Body of pancreas (tissue), 4 donors: Measurements from ENCODE around the gene FBXL15.

ENCODE experiments used
- POLR2A ChIP-seq, 3 donors: fragments of 450-650 bp; IDR thresholded peaks; one replicate each; pipeline ENCODE4 v1.6.1; 2016; ENCODE audit warnings: antibody characterized with exemption in 3 of 3, mild to moderate bottlenecking in 2 of 3
- TF ChIP-seq, protein P1 (sequence below), 7 experiments: fragments of 450-650 bp in 4 of 7; fragments of 200-600 bp in 3 of 7; sonication (generic) in 3 of 7; IDR thresholded peaks; one replicate each; pipeline ENCODE4 v1.5.1; 2016 to 2019; ENCODE audit warnings: antibody characterized with exemption in 7 of 7

DNA sequence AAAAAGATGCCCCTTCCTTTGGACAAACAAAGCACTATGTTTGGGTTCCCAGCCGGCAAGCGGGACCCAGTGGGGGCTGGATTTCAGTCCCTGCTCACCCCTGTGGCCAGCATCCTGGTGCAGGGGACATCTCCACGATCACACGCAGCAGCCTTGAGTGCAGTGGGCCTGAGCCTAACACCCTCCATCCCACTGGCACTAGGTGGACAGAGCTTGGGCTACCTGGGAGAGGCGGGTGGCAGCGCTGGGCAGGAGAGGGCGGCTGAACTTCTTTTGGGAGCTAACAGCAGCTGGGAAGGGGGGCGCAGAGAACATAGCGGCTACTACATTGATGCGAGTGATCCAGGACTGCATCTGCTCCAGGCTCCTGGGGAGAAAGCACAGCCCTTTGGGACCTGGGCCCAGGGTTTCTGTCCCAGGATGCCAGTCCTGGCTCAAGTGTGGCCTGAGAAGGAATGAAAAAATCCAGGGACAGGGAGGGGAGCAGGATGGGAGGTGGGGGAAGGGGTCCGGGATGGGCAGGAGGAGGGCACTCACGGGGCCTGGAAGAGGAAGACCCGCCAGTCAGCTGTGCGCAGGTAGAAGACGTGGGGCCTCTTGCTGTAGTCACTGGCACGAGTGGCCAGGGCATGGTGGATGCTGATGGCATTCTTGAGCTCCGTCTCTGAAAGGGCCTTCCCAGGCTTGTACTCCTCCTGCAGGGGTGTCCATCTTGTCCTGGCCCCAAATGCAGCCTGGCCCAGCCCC lies 16.1 kb upstream of the FBXL15 start:
- TF ChIP-seq, protein P1, sequence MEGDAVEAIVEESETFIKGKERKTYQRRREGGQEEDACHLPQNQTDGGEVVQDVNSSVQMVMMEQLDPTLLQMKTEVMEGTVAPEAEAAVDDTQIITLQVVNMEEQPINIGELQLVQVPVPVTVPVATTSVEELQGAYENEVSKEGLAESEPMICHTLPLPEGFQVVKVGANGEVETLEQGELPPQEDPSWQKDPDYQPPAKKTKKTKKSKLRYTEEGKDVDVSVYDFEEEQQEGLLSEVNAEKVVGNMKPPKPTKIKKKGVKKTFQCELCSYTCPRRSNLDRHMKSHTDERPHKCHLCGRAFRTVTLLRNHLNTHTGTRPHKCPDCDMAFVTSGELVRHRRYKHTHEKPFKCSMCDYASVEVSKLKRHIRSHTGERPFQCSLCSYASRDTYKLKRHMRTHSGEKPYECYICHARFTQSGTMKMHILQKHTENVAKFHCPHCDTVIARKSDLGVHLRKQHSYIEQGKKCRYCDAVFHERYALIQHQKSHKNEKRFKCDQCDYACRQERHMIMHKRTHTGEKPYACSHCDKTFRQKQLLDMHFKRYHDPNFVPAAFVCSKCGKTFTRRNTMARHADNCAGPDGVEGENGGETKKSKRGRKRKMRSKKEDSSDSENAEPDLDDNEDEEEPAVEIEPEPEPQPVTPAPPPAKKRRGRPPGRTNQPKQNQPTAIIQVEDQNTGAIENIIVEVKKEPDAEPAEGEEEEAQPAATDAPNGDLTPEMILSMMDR (IDR thresholded peaks at IDR 0.05): no peak
- no peak for TF ChIP-seq POLR2A (IDR thresholded peaks at IDR 0.05)
